Esophagus muscularis mucosa (tissue), 4 donors: ENCODE measurements around the gene COPRS. TPM values are rescaled to one million over a fixed set of nuclear protein-coding genes. Genes with fewer than 3 reads are reported as not detected.

Experiments
- DNase-seq: peaks from one replicate; pipeline ENCODE4 v3.0.0-alpha.2; 2017; ENCODE audit errors: extremely low spot score
- H3K27ac ChIP-seq, 4 donors: fragments of 200-600 bp; sonication (generic); replicated peaks in 1 of 4; 1 replicate in 3 of 4; 2 replicates in 1 of 4; pipeline ENCODE4 v1.5.1; 2016 to 2019; ENCODE audit warnings: mild to moderate bottlenecking in 1 of 4
- H3K27me3 ChIP-seq, 4 donors: fragments of 200-600 bp; sonication (generic); one replicate each; pipeline versions ENCODE4 v1.5.1 to v1.6.0; 2016 to 2019
- H3K36me3 ChIP-seq, 4 donors: fragments of 200-600 bp; sonication (generic); one replicate each; pipeline ENCODE4 v1.5.1; 2016 to 2019
- H3K4me1 ChIP-seq, 4 donors: fragments of 200-600 bp; sonication (generic); one replicate each; pipeline ENCODE4 v1.5.1; 2016 to 2019
- H3K4me3 ChIP-seq, 4 donors: fragments of 200-600 bp; sonication (generic); 1 replicate in 2 of 4; 2 replicates in 2 of 4; pipeline ENCODE4 v1.5.1; 2016 to 2019; ENCODE audit warnings: mild to moderate bottlenecking in 4 of 4, moderate library complexity in 1 of 4
- H3K9me3 ChIP-seq, 4 donors: fragments of 200-600 bp; sonication (generic); 1 replicate in 3 of 4; 2 replicates in 1 of 4; pipeline ENCODE4 v1.5.1; 2016 to 2019
- EP300 ChIP-seq: sonication (generic); formaldehyde crosslinking; IDR thresholded peaks from one replicate; pipeline ENCODE4 v1.6.1; 2017; ENCODE audit warnings: antibody characterized with exemption
- POLR2A ChIP-seq: fragments of 450-650 bp; IDR thresholded peaks from one replicate; pipeline ENCODE4 v1.6.1; 2017; ENCODE audit warnings: antibody characterized with exemption, moderate library complexity, mild to moderate bottlenecking, low read depth
- POLR2AphosphoS5 ChIP-seq, 2 donors: sonication (generic); formaldehyde crosslinking; IDR thresholded peaks; one replicate each; pipeline ENCODE4 v1.6.1; 2017; ENCODE audit warnings: antibody characterized with exemption in 2 of 2
- WGBS: methylation state at CpG from one replicate; pipeline ENCODE4 v1.1.5; 2018; 5-methylcytosine and 5-hydroxymethylcytosine counted together
- intact Hi-C: fragments of 100-400 bp; cut with DNase I; formaldehyde crosslinking; loops from one replicate; pipeline ENCODE4 v1.15.1; 2023
- total RNA-seq, 4 donors: library from RNA; depleted of rRNA; stranded (reverse); fragments of >200 nt; gene quantifications; one replicate each; pipeline versions ENCODE4 v1.1.0 to v1.2.1, GENCODE V29; 2016
- TF ChIP-seq, protein P1 (sequence below), 3 experiments: fragments of 200-600 bp in 2 of 3; fragments of 450-650 bp in 1 of 3; sonication (generic) in 2 of 3; IDR thresholded peaks; one replicate each; pipeline ENCODE4 v1.5.1; 2017 to 2019; ENCODE audit warnings: antibody characterized with exemption in 3 of 3, mild to moderate bottlenecking in 2 of 3, moderate library complexity in 1 of 3

COPRS gene
- total RNA-seq, 4 donors from 2014 or later = 123 to 141 (median 129) TPM

- DNase-seq = no peak
- peaks cover 63 to 99% (median 96%) of the 10 kb centered on the region in 4 donors for H3K36me3 ChIP-seq
- intact Hi-C loops = no loop called here
- TF ChIP-seq POLR2A (no peak), POLR2AphosphoS5 (IDR thresholded peaks at IDR 0.05) (no peak), EP300 (no peak)
- TF ChIP-seq, protein P1, sequence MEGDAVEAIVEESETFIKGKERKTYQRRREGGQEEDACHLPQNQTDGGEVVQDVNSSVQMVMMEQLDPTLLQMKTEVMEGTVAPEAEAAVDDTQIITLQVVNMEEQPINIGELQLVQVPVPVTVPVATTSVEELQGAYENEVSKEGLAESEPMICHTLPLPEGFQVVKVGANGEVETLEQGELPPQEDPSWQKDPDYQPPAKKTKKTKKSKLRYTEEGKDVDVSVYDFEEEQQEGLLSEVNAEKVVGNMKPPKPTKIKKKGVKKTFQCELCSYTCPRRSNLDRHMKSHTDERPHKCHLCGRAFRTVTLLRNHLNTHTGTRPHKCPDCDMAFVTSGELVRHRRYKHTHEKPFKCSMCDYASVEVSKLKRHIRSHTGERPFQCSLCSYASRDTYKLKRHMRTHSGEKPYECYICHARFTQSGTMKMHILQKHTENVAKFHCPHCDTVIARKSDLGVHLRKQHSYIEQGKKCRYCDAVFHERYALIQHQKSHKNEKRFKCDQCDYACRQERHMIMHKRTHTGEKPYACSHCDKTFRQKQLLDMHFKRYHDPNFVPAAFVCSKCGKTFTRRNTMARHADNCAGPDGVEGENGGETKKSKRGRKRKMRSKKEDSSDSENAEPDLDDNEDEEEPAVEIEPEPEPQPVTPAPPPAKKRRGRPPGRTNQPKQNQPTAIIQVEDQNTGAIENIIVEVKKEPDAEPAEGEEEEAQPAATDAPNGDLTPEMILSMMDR (IDR thresholded peaks at IDR 0.05) = no peak
- WGBS = 94% methylated on average over 2 of the region's 2 CpGs
- no peaks in the 10 kb centered on the region for H3K4me1 ChIP-seq
- no peak overlapping the region for H3K27ac ChIP-seq
- no peaks in the 10 kb centered on the region for H3K27me3 ChIP-seq
- H3K4me3 ChIP-seq = no peak overlapping the region
- no peaks in the 10 kb centered on the region for H3K9me3 ChIP-seq
Observed at GRCh38 chr17:31869031-31869430, 10.0 kb upstream of the COPRS start.

- DNase-seq = no peak
- H3K4me1 ChIP-seq = peaks cover 13 to 40% (median 34%) of the 10 kb centered on the region in 4 donors
- TF ChIP-seq POLR2A = no peak
- TF ChIP-seq, protein P1 (IDR thresholded peaks at IDR 0.05) = no peak
- no peak for TF ChIP-seq EP300
- TF ChIP-seq POLR2AphosphoS5 (IDR thresholded peaks at IDR 0.05) = no peak
- H3K9me3 ChIP-seq = no peaks in the 10 kb centered on the region
- intact Hi-C loops = loop anchor here (5.0 kb wide), 1 partner anchor 422 kb away; no protein-coding TSS in a partner anchor
- H3K36me3 ChIP-seq = peaks cover 19 to 50% (median 39%) of the 10 kb centered on the region in 4 donors
- WGBS = 30% methylated on average over 10 of the region's 16 CpGs
- peak overlapping the region; percentile 70 to 89 (median 84) for H3K4me3 ChIP-seq
- H3K27me3 ChIP-seq = no peaks in the 10 kb centered on the region
- H3K27ac ChIP-seq = peak overlapping the region in 3 of 4 donors; percentile 36 to 91 (median 45)
Observed at GRCh38 chr17:31859487-31860008, 504 bp upstream of the COPRS start.

DNA sequence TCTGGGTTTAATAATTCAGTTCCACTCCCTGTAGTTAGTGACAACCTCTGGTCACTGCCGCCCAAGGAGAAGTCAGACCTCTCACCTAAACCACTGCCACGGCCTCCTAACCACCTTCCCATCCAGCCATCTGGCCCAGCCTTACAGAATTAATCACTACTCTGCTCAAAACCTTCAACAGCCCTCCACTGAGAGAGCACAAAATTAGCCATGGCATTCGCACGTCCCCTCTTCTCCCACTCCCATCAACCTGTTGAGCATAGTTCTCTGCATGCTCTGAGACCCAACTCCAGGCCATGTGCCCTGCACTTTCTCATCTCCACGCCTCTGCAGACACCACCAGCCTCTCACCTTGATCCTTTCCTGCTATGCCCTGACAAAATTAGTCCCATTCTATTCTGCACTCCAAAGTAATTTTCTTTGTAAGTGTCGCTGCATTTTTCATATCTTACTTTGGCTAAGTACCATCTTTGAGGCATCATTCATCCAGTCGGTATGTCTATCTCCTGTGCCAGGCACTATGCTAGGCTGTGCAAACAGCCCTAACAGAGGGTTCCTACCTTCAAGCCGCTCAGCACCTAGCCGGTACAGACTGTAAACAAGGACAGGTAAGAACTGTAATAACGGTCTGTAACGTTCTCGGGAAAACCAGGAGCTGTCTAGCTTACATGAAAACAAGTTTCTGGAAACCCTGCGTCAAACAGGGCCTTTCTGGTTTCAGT, 963 bp downstream of the COPRS start:
- peak overlapping the region; percentile 83 to 94 (median 88) for H3K27ac ChIP-seq
- no peaks in the 10 kb centered on the region for H3K9me3 ChIP-seq
- peaks cover 8 to 45% (median 28%) of the 10 kb centered on the region in 4 donors for H3K36me3 ChIP-seq
- peaks cover 13 to 44% (median 41%) of the 10 kb centered on the region in 4 donors for H3K4me1 ChIP-seq
- no peaks in the 10 kb centered on the region for H3K27me3 ChIP-seq
- no peak for TF ChIP-seq POLR2AphosphoS5 (IDR thresholded peaks at IDR 0.05)
- no peak for TF ChIP-seq EP300
- no peak for TF ChIP-seq POLR2A
- TF ChIP-seq, protein P1 (IDR thresholded peaks at IDR 0.05) = no peak
- DNase-seq = no peak
- WGBS = 20% methylated on average over 13 of the region's 13 CpGs
- intact Hi-C loops = loop anchor here (5.0 kb wide), 1 partner anchor 421 kb away; no protein-coding TSS in a partner anchor
- peak overlapping the region; percentile 70 to 89 (median 84) for H3K4me3 ChIP-seq

GRCh38 chr17:31856750-31857149, 2.3 kb downstream of the COPRS start:
- 98% methylated on average over 4 of the region's 4 CpGs for WGBS
- DNase-seq = no peak
- H3K4me3 ChIP-seq = no peak overlapping the region
- TF ChIP-seq EP300 = no peak
- TF ChIP-seq, protein P1 (IDR thresholded peaks at IDR 0.05) = no peak
- TF ChIP-seq POLR2AphosphoS5 (IDR thresholded peaks at IDR 0.05) = no peak
- no peak for TF ChIP-seq POLR2A
- intact Hi-C loops = loop anchor here (5.0 kb wide), 1 partner anchor 419 kb away; no protein-coding TSS in a partner anchor
- H3K27ac ChIP-seq = peak overlapping the region in 1 of 4 donors; percentile 94
- H3K36me3 ChIP-seq = peaks cover 14 to 44% (median 27%) of the 10 kb centered on the region in 4 donors
- no peaks in the 10 kb centered on the region for H3K9me3 ChIP-seq
- no peaks in the 10 kb centered on the region for H3K27me3 ChIP-seq
- H3K4me1 ChIP-seq = peaks cover 13 to 44% (median 41%) of the 10 kb centered on the region in 4 donors
